MM.1S (cell line): ENCODE measurements around the gene HSPA1A.
A peak's percentile ranks its signal among the peaks of the same experiment; 100 is the strongest.
"Not testable (repeated sequence)": the region's sequence is repeated elsewhere in the genome, so short reads cannot be mapped to it uniquely, and the experiment has no call there.

Experiments
- DNase-seq: peaks from one replicate; pipeline ENCODE4 v3.0.0-alpha.2; 2015
- H2AFZ ChIP-seq: fragments of 300-600 bp; sonication (generic); 2 replicates; pipeline ENCODE4 v1.6.0; 2016; ENCODE audit warnings: antibody characterized with exemption, low read length
- H3F3A ChIP-seq: fragments of 300-600 bp; sonication (generic); 2 replicates; pipeline ENCODE4 v1.6.1; 2016; ENCODE audit warnings: mild to moderate bottlenecking, antibody characterized with exemption, low read length, moderate library complexity, mixed read lengths; ENCODE audit not compliant: insufficient read depth
- H3K27ac ChIP-seq: fragments of 300-600 bp; sonication (generic); 2 replicates; pipeline ENCODE4 v1.5.1; 2016; ENCODE audit warnings: mild to moderate bottlenecking, low read length
- H3K27me3 ChIP-seq: fragments of 300-600 bp; sonication (generic); replicated peaks from 2 replicates; pipeline ENCODE4 v1.6.0; 2016; ENCODE audit warnings: low read length; ENCODE audit not compliant: insufficient read depth
- H3K36me3 ChIP-seq: fragments of 300-600 bp; sonication (generic); replicated peaks from 2 replicates; pipeline ENCODE4 v1.6.1; 2016; ENCODE audit warnings: mild to moderate bottlenecking, low read length, mixed read lengths; ENCODE audit not compliant: insufficient read depth
- H3K4me1 ChIP-seq: fragments of 300-600 bp; sonication (generic); 2 replicates; pipeline ENCODE4 v1.6.1; 2016; ENCODE audit warnings: low read length, mixed read lengths
- H3K4me2 ChIP-seq: fragments of 300-600 bp; sonication (generic); 2 replicates; pipeline ENCODE4 v1.6.0; 2016; ENCODE audit warnings: low read depth, low read length
- H3K4me3 ChIP-seq: fragments of 300-600 bp; sonication (generic); 2 replicates; pipeline ENCODE4 v1.5.1; 2016; ENCODE audit warnings: low read length, mixed read lengths
- H3K79me2 ChIP-seq: fragments of 300-600 bp; sonication (generic); 2 replicates; pipeline ENCODE4 v1.6.1; 2016; ENCODE audit warnings: mixed run types, low read length, mixed read lengths
- H3K9ac ChIP-seq: fragments of 300-600 bp; sonication (generic); 2 replicates; pipeline ENCODE4 v1.6.1; 2016; ENCODE audit warnings: low read length, mixed read lengths
- H3K9me2 ChIP-seq: fragments of 300-600 bp; sonication (generic); replicated peaks from 2 replicates; pipeline ENCODE4 v1.6.1; 2016; ENCODE audit warnings: mild to moderate bottlenecking, low read length, mixed read lengths; ENCODE audit not compliant: insufficient read depth
- H3K9me3 ChIP-seq: fragments of 300-600 bp; sonication (generic); replicated peaks from 2 replicates; pipeline ENCODE4 v1.6.1; 2016; ENCODE audit warnings: mild to moderate bottlenecking, low read length, mixed read lengths; ENCODE audit not compliant: insufficient read depth
- H4K20me1 ChIP-seq: fragments of 300-600 bp; sonication (generic); 2 replicates; pipeline ENCODE4 v1.6.1; 2016; ENCODE audit warnings: mild to moderate bottlenecking, low read length, moderate library complexity, mixed read lengths; ENCODE audit not compliant: insufficient read depth
- EZH2 ChIP-seq: fragments of 300-600 bp; sonication (generic); optimal IDR thresholded peaks from 2 replicates; pipeline ENCODE3; 2017; ENCODE audit warnings: low read depth, mild to moderate bottlenecking, antibody characterized with exemption, low read length, mixed read lengths
- EZH2phosphoT487 ChIP-seq: fragments of 300-600 bp; sonication (generic); IDR thresholded peaks from 2 replicates; pipeline ENCODE4 v1.6.1; 2018; ENCODE audit warnings: antibody characterized with exemption, low read length
- TF ChIP-seq, protein P1 (sequence below): fragments of 300-600 bp; sonication (generic); IDR thresholded peaks from 2 replicates; pipeline ENCODE4 v1.5.1; 2016; ENCODE audit warnings: antibody characterized with exemption, low read length, mixed read lengths

The HSPA1A gene

DNA sequence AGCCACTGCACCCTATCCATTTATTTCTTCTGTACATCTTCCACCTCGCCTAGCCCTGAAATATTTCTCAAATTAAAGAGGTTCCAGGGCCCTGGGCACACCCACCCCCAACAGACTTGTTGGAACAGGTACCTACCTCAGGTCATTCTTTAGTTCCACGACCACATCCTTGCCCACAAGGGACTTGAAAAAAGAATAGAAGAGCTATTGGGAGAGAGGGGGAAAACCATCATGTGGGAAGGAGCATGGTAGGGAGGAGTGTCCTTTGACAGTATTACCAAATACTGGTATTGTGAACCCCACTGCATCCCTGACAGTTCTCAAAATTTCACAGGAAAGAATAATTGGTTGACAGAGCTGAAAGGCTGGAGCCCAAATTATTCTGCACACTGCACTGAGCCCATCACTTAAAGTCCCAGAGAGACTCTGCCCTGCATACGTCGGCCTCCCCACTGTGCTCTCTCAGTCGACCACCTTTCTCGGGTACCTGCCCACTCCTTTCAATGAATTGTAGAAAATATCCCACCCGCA, 9.3 kb upstream of the HSPA1A start:
- H4K20me1 ChIP-seq = no peaks in the 10 kb centered on the region
- H2AFZ ChIP-seq = peak overlapping the region; percentile 32
- peak overlapping the region; percentile 73 for H3K4me3 ChIP-seq
- H3K27me3 ChIP-seq = no peaks in the 10 kb centered on the region
- no peaks in the 10 kb centered on the region for H3K36me3 ChIP-seq
- peak overlapping the region; percentile 73 for H3K4me2 ChIP-seq
- DNase-seq = no peak
- H3K9ac ChIP-seq = peak overlapping the region; percentile 81
- H3K27ac ChIP-seq = peak overlapping the region; percentile 77; the same call in 1 of the 2 replicates
- no peaks in the 10 kb centered on the region for H3K9me3 ChIP-seq
- H3K9me2 ChIP-seq = no peaks in the 10 kb centered on the region
- no peaks in the 10 kb centered on the region for H3F3A ChIP-seq
- H3K79me2 ChIP-seq = peaks cover 40% of the 10 kb centered on the region
- TF ChIP-seq EZH2phosphoT487 (no peak), EZH2 (no peak)
- TF ChIP-seq, protein P1, sequence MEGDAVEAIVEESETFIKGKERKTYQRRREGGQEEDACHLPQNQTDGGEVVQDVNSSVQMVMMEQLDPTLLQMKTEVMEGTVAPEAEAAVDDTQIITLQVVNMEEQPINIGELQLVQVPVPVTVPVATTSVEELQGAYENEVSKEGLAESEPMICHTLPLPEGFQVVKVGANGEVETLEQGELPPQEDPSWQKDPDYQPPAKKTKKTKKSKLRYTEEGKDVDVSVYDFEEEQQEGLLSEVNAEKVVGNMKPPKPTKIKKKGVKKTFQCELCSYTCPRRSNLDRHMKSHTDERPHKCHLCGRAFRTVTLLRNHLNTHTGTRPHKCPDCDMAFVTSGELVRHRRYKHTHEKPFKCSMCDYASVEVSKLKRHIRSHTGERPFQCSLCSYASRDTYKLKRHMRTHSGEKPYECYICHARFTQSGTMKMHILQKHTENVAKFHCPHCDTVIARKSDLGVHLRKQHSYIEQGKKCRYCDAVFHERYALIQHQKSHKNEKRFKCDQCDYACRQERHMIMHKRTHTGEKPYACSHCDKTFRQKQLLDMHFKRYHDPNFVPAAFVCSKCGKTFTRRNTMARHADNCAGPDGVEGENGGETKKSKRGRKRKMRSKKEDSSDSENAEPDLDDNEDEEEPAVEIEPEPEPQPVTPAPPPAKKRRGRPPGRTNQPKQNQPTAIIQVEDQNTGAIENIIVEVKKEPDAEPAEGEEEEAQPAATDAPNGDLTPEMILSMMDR = no peak
- H3K4me1 ChIP-seq = peaks cover 5% of the 10 kb centered on the region; the same call in 1 of the 2 replicates

DNA sequence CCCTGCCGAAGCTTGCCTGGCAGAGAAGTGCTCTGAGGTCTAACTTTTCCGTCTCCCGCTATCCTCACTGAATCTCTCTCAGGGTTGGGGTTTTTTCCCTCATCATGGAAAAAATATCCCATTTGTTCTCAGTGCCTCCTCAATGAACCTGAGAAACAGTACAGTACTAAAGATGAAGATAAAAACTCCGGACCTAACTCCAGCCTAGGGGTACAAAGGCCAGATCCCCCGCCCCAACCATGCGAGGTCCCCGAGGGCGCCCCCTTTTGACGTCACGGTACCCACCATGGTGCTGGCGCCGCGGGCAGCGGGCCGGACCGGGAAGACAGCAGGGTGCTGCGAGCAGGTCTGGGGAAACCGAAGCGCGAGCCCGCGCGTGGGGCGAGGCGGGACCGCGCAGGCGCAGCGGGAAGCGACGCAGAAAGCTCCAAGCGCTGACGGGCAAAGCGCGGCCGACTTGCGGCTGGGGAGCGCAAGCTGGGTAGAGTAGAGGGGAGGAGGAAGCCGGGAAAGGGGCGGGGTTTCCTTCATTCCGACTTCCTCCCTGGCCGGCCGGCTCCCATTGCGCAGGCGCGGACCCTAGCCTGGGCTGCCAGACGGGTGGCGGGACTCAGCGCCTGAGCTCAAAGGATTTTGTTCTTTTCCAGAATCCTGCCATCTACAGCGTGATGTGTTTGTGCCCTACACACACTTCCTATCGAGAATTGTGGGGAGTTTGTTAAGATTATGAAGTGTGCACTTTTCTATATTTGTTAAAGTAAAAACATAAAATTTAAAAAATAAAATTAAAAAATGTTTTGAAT, 8.7 kb upstream of the HSPA1A start, which contains the start of gene LSM2:
Gene LSM2, minus strand, starts transcription at position 497 of the 803 bp plus-strand sequence. Its CDS starts 209 bp downstream, at position 288.
- H2AFZ ChIP-seq = peak within 1 kb of the TSS; percentile 32
- peak within 1 kb of the TSS; percentile 73 for H3K4me2 ChIP-seq
- H3K9me3 ChIP-seq = no peaks in the 10 kb centered on the region
- H3K9ac ChIP-seq = peak within 1 kb of the TSS; percentile 81
- no peaks in the 10 kb centered on the region for H4K20me1 ChIP-seq
- peaks cover 36% of the 10 kb centered on the region for H3K79me2 ChIP-seq
- peak within 1 kb of the TSS; percentile 73 for H3K4me3 ChIP-seq
- H3K27me3 ChIP-seq = no peaks in the 10 kb centered on the region
- H3K27ac ChIP-seq = peak within 1 kb of the TSS; percentile 77
- no peak for TF ChIP-seq EZH2phosphoT487
- TF ChIP-seq, protein P1 = peak; percentile 36; the same call in 1 of the 2 replicates
- peak; percentile 93 for DNase-seq
- H3K36me3 ChIP-seq = no peaks in the 10 kb centered on the region
- H3K4me1 ChIP-seq = peaks cover 9% of the 10 kb centered on the region
- H3K9me2 ChIP-seq = no peaks in the 10 kb centered on the region
- no peaks in the 10 kb centered on the region for H3F3A ChIP-seq

DNA sequence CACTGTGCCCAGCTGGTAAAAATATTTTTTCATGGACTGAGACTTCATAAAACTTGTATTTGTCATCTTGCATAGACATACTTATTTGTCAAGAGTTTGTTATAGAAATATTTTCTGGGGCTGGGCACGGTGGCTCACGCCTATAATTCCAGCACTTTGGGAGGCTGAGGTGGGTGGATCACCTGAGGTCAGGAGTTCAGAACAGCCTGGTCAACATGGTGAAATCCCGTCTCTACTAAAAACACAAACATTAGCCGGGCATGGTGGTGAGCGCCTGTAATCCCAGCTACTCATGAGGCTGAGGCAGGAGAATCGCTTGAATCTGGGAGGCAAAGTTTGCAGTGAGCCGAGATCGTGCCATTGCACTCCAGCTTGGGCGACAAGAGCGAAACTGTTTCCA, 6.7 kb upstream of the HSPA1A start:
- H3K9ac ChIP-seq, H3K36me3 ChIP-seq, H3F3A ChIP-seq, H3K4me2 ChIP-seq, H2AFZ ChIP-seq, H3K27ac ChIP-seq, DNase-seq, H3K9me3 ChIP-seq, H3K27me3 ChIP-seq, H4K20me1 ChIP-seq, H3K4me3 ChIP-seq, H3K9me2 ChIP-seq: not testable (repeated sequence)
- H3K4me1 ChIP-seq = peaks cover 23% of the 10 kb centered on the region
- peaks cover 27% of the 10 kb centered on the region for H3K79me2 ChIP-seq

DNA sequence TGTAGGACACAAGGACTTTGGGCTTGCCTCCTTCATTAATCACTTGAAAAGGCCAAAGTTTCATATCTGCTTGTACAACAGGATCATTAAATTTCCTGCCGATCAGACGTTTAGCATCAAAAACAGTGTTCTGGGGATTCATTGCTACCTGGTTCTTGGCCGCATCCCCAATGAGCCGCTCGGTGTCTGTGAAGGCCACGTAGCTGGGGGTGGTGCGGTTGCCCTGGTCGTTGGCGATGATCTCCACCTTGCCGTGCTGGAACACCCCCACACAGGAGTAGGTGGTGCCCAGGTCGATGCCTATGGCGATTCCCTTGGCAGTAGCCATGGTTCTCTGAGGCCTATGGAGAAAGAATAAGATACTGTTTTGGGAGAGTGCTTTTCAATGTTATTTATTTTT, 3.7 kb upstream of the HSPA1A start:
- DNase-seq = no peak
- H3K9me2 ChIP-seq = no peaks in the 10 kb centered on the region
- no peak overlapping the region for H3K9ac ChIP-seq
- H3K79me2 ChIP-seq = peaks cover under 1% of the 10 kb centered on the region; the same call in 1 of the 2 replicates
- H3K4me1 ChIP-seq = peaks cover 22% of the 10 kb centered on the region
- H3K4me2 ChIP-seq = peak overlapping the region; percentile 33; the same call in 1 of the 2 replicates
- no peak overlapping the region for H2AFZ ChIP-seq
- H4K20me1 ChIP-seq = no peaks in the 10 kb centered on the region
- H3K9me3 ChIP-seq = no peaks in the 10 kb centered on the region
- H3K27me3 ChIP-seq = no peaks in the 10 kb centered on the region
- H3F3A ChIP-seq = no peaks in the 10 kb centered on the region; the same call in 1 of the 2 replicates
- no peak overlapping the region for H3K27ac ChIP-seq
- no peak overlapping the region for H3K4me3 ChIP-seq
- TF ChIP-seq, protein P1 = no peak
- no peak for TF ChIP-seq EZH2phosphoT487
- TF ChIP-seq EZH2 = no peak
- H3K36me3 ChIP-seq = no peaks in the 10 kb centered on the region
